HG03095 (cell line): ENCODE results near the gene CDH3.

Experiments used
- ATAC-seq: cut with Tn5 transposase; IDR thresholded peaks from one replicate; pipeline ENCODE4 v1.9.1; 2021; ENCODE audit warnings: moderate library complexity; ENCODE audit not compliant: unreplicated experiment

Gene CDH3

GRCh38 chr16:68644715-68645493, at the start of gene CDH3:
Gene CDH3 (plus strand): TSS chr16:68645310. CDS start chr16:68645380, 70 bp downstream.
- ATAC-seq, result no peak

GRCh38 chr16:68596266-68596665, 48.8 kb upstream of the CDH3 start:
- no peak for ATAC-seq

GRCh38 chr16:68599586-68599985, 45.5 kb upstream of the CDH3 start:
- no peak for ATAC-seq

DNA sequence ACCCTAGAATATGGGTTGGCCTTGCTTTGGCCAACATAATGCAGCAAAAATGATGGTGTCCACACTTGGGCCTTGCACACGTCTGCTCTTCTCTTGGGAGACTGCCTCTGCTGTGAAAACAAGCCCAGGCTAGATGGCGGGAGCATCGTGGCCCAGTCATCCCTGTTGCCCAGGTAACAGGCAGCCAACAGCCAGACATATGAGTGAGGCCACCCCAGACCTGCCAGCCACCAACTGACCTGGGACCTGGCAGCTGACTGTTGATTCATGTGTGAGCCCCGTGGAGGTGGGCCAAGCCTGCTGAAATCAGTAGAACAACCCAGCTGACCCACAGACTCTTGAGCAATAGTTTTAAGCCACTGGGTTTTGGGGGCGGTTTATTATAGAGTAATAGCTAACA, 39.4 kb upstream of the CDH3 start:
- no peak for ATAC-seq

- ATAC-seq, result no peak
Observed at GRCh38 chr16:68607443-68607842, 37.7 kb upstream of the CDH3 start.

GRCh38 chr16:68608330-68608729, 36.8 kb upstream of the CDH3 start:
- no peak for ATAC-seq

DNA sequence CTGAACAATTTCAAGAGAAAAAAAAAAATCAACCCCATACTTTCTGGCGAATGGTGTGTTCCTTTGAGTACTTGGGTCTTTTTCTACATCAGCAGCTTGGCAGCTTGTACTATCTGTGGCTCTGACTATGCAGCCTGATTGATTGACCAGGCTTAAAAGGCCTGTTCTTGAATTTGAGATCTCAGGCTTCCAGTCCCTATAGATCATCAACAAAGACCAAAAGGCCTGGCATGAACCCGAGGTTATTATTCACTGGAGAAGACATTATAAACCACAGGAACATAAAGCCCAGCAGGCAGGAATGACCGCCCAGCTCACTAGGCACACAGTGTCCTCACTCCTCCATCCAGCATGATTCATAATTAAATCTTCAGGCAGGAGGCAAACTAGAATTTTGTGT, 32.1 kb upstream of the CDH3 start:
- no peak for ATAC-seq

DNA sequence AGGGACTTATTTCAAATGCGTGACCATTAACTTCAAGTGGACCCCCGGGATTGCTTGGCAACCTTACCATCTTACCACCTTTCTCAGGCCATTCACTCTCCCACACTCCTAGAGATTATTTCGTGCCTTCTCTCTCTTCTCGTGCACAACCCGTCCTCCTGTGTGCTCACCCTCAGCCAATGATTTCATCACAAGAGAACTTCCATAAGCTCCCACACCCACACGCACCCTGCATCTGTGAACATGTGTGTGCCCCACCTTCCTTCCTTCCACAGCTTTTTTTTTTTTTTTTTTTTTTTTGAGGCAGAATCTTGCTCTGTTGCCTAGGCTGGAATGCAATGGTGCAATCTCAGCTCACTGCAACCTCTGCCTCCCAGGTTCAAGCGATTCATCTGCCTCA, 27.4 kb upstream of the CDH3 start:
- no peak for ATAC-seq

DNA sequence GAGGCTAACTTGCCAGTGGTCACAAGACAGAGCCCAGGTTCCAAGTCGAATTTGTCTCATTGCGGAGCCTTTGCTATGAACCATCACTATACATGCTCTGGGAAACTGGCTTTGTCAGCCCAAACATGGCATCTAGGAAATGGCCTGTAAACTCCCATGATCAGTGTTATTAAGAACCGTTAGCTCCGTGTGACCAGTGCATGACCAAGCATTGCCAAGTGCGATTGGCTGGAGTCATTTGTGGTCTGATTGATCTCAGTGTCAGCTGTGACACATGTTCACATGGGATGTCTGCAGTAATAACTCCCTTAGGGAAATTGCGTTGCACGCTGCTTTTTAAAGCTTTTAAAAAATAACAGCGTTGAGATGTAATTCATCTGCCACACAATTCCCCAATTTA, 18.6 kb upstream of the CDH3 start:
- no peak for ATAC-seq

- ATAC-seq, result no peak
Observed at GRCh38 chr16:68627951-68628425, 17.1 kb upstream of the CDH3 start.

- ATAC-seq, result no peak
Observed at GRCh38 chr16:68629351-68629910, 15.7 kb upstream of the CDH3 start.

DNA sequence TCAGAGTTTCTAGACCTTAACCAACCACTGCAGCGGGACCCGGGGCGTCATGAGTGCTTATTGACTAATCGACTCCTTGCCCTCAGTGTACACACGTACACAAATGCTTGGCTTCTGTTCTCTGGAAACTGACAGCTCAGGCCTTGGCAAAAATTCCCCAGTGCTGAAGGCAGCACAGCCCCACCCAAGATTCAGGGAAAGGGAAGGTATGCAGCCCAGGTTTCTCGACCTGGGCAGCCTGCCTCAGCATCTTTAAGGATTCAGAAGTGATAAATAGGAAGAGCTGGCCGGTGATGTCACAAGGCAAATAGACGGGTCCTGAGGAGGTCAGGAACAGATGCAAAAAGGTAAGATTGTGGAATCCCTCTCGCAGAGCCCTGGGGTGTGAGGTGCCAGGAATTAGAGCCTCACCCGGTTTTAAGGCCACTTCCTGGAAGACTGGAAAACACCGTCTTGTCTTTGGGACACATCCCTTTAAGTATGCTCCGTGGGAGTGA, 9.0 kb upstream of the CDH3 start:
- no peak for ATAC-seq

DNA sequence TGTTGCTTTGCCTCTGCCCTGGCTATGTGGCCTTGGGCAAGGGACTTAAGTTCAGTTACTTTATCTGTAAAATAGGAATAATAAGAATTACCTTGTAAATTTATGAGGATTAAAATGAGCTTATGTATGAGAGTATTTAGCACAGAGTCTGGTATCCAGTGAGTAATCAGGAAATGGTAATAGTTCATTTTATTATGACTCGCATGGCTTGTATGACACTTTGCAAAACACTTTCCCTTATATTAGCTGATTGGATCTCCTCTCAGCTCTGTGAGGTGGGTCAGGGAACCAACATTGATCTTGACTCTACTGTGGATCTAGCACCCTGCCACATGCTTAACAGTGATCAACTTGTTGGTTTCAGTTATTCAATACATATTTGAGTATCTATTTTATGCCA, 8.3 kb upstream of the CDH3 start:
- no peak for ATAC-seq

DNA sequence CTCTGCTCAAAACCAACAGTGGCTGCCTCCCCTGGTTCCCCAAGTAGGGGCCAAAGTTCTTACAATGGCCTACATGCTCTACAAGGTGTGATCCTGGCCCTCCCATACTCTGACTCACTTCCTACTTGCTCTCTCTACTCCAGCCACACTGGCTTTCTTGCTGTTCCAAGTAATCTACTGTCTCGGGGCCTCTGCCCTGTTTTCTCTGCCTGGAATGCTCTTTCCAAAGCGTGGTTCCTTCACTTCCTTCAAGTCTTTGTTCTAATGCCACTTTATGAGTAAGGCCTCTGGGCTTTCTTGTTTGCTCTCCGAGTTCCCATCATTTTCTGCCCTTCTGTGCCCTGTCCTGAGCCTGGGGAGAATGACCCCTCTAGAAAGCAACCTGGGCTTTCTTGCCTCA, 4.1 kb upstream of the CDH3 start:
- no peak for ATAC-seq

DNA sequence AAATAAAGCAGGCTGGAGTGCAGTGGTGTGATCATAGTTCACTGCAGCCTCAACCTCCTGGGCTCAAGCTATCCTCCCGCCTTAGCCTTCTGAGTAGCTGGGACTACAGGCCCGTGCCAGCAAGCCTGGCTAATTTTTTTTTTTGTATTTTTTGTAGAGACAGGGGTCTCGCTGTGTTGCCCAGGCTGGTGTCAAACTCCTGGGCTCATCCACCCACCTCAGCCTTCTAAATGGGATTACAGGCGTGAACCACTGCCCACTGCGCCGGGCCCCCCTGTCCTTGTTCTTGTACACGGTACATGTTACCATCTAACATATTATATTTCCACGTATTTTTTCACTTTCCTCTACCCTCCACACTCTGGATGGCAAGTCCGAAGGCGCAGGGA, 3.1 kb upstream of the CDH3 start:
- ATAC-seq, result no peak

GRCh38 chr16:68642436-68643101, 2.5 kb upstream of the CDH3 start:
- ATAC-seq, result no peak

DNA sequence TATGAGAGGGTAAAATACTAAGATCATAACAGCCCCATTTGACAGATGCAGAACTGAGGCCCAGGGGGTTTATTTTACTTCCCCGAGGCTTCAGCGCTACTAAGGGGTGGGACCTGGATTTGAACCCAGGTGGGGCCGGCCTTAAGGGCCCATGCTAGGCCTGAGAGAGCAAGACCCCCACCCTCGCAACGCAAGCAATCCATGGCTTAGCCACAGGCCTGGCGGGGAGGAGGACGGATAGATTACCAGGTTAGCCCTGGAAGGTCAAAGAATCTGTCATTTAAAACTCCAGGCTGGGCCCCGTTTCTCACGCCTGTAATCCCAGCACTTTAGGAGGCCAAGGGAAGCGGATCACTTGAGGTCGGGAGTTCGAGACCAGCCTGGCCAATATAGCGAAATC, 1.9 kb upstream of the CDH3 start:
- ATAC-seq, result no peak

GRCh38 chr16:68643847-68644246, 1.3 kb upstream of the CDH3 start:
- ATAC-seq, result no peak

GRCh38 chr16:68644296-68644695, 814 bp upstream of the CDH3 start:
- no peak for ATAC-seq

GRCh38 chr16:68645494-68646388, 631 bp downstream of the CDH3 start:
- no peak for ATAC-seq
